Tibial artery (tissue), 4 donors: ENCODE data around the gene MEIKIN.

ENCODE experiments used
- DNase-seq, 2 donors: peaks; one replicate each; pipeline ENCODE4 v3.0.0-alpha.2; 2019
- H3K27ac ChIP-seq, 2 donors: fragments of 200-600 bp; sonication (generic) in 1 of 2; 1 replicate in 1 of 2; 2 replicates in 1 of 2; pipeline ENCODE4 v1.5.1; 2018 to 2019; ENCODE audit warnings: mild to moderate bottlenecking in 1 of 2
- H3K27me3 ChIP-seq, 2 donors: fragments of 200-600 bp; sonication (generic) in 1 of 2; one replicate each; pipeline versions ENCODE4 v1.5.1 to v1.6.0; 2016 to 2019
- H3K36me3 ChIP-seq, 3 donors: fragments of 200-600 bp; sonication (generic) in 2 of 3; one replicate each; pipeline ENCODE4 v1.5.1; 2016 to 2019; ENCODE audit warnings: mild to moderate bottlenecking in 2 of 3
- H3K4me1 ChIP-seq, 4 donors: fragments of 200-600 bp; sonication (generic) in 2 of 4; 1 replicate in 3 of 4; 2 replicates in 1 of 4; pipeline ENCODE4 v1.5.1; 2016 to 2019
- H3K4me3 ChIP-seq, 2 donors: fragments of 200-600 bp; sonication (generic) in 1 of 2; 1 replicate in 1 of 2; 2 replicates in 1 of 2; pipeline ENCODE4 v1.5.1; 2018 to 2019; ENCODE audit warnings: mild to moderate bottlenecking in 2 of 2
- H3K9me3 ChIP-seq, 3 donors: fragments of 200-600 bp; sonication (generic) in 1 of 3; one replicate each; pipeline ENCODE4 v1.5.1; 2016 to 2019
- CTCF ChIP-seq, 2 experiments: fragments of 200-600 bp in 1 of 2; fragments of 450-650 bp in 1 of 2; IDR thresholded peaks; one replicate each; pipeline ENCODE4 v1.5.1; 2017 to 2019; ENCODE audit warnings: antibody characterized with exemption in 2 of 2, mild to moderate bottlenecking in 1 of 2, moderate library complexity in 1 of 2
- intact Hi-C: fragments of 100-400 bp; cut with DNase I; formaldehyde crosslinking; loops from one replicate; pipeline ENCODE4 v1.15.0; 2023; ENCODE audit warnings: low total_unique reads

Gene MEIKIN

GRCh38 chr5:131959136-131959535, 13.7 kb upstream of the MEIKIN start:
- no peak overlapping the region for H3K27ac ChIP-seq
- TF ChIP-seq CTCF (IDR thresholded peaks at IDR 0.05), result no peak
- H3K36me3 ChIP-seq, result no peaks in the 10 kb centered on the region
- no peaks in the 10 kb centered on the region for H3K27me3 ChIP-seq
- intact Hi-C loops, result no loop called here
- DNase-seq, result no peak
- H3K4me3 ChIP-seq, result no peak overlapping the region
- H3K9me3 ChIP-seq, result no peaks in the 10 kb centered on the region
- H3K4me1 ChIP-seq, result no peaks in the 10 kb centered on the region

GRCh38 chr5:131957721-131958441, 12.4 kb upstream of the MEIKIN start:
- no peak for TF ChIP-seq CTCF (IDR thresholded peaks at IDR 0.05)
- H3K9me3 ChIP-seq, result no peaks in the 10 kb centered on the region
- H3K36me3 ChIP-seq, result no peaks in the 10 kb centered on the region
- no peak for DNase-seq
- H3K27ac ChIP-seq, result no peak overlapping the region
- H3K27me3 ChIP-seq, result no peaks in the 10 kb centered on the region
- intact Hi-C loops, result no loop called here
- no peak overlapping the region for H3K4me3 ChIP-seq
- no peaks in the 10 kb centered on the region for H3K4me1 ChIP-seq

GRCh38 chr5:131953969-131954368, 8.5 kb upstream of the MEIKIN start:
- Histone ChIP-seq H3K27ac (no peak overlapping the region), H3K9me3 (no peaks in the 10 kb centered on the region), H3K27me3 (no peaks in the 10 kb centered on the region), H3K4me1 (no peaks in the 10 kb centered on the region), H3K4me3 (no peak overlapping the region), H3K36me3 (no peaks in the 10 kb centered on the region)
- intact Hi-C loops, result no loop called here
- no peak for DNase-seq
- no peak for TF ChIP-seq CTCF (IDR thresholded peaks at IDR 0.05)

GRCh38 chr5:131952301-131952857, 6.9 kb upstream of the MEIKIN start:
- Histone ChIP-seq H3K27ac (no peak overlapping the region), H3K27me3 (no peaks in the 10 kb centered on the region), H3K4me3 (no peak overlapping the region), H3K36me3 (no peaks in the 10 kb centered on the region), H3K4me1 (no peaks in the 10 kb centered on the region), H3K9me3 (no peaks in the 10 kb centered on the region)
- intact Hi-C loops, result no loop called here
- no peak for TF ChIP-seq CTCF (IDR thresholded peaks at IDR 0.05)
- DNase-seq, result no peak

GRCh38 chr5:131950706-131951105, 5.2 kb upstream of the MEIKIN start:
- Histone ChIP-seq H3K4me3 (no peak overlapping the region), H3K36me3 (no peaks in the 10 kb centered on the region), H3K4me1 (no peaks in the 10 kb centered on the region), H3K27ac (no peak overlapping the region), H3K9me3 (no peaks in the 10 kb centered on the region), H3K27me3 (no peaks in the 10 kb centered on the region)
- DNase-seq, result no peak
- no peak for TF ChIP-seq CTCF (IDR thresholded peaks at IDR 0.05)
- intact Hi-C loops, result no loop called here
